Parathyroid adenoma (tissue), 2 donors: ENCODE measurements around the gene VANGL2.

ENCODE experiments used
- H2AFZ ChIP-seq: fragments of 300-600 bp; sonication (generic); one replicate; pipeline ENCODE4 v1.7.0; 2017; ENCODE audit warnings: antibody characterized with exemption, mild to moderate bottlenecking
- H3K27ac ChIP-seq: fragments of 300-600 bp; sonication (generic); one replicate; pipeline ENCODE4 v1.7.0; 2017
- H3K27me3 ChIP-seq: fragments of 300-600 bp; sonication (generic); one replicate; pipeline ENCODE4 v1.7.0; 2017; ENCODE audit warnings: low read length; ENCODE audit not compliant: control insufficient read depth, insufficient read depth
- H3K36me3 ChIP-seq: fragments of 300-600 bp; sonication (generic); one replicate; pipeline ENCODE4 v1.7.0; 2017; ENCODE audit warnings: low read length; ENCODE audit not compliant: control insufficient read depth, insufficient read depth
- H3K4me1 ChIP-seq: fragments of 300-600 bp; sonication (generic); one replicate; pipeline ENCODE4 v1.7.0; 2017; ENCODE audit warnings: control low read depth
- H3K4me2 ChIP-seq: fragments of 300-600 bp; sonication (generic); one replicate; pipeline ENCODE4 v1.7.0; 2017; ENCODE audit warnings: low read length
- H3K4me3 ChIP-seq: fragments of 300-600 bp; sonication (generic); one replicate; pipeline ENCODE4 v1.7.0; 2017; ENCODE audit warnings: low read depth, low read length
- H3K79me2 ChIP-seq: fragments of 300-600 bp; sonication (generic); one replicate; pipeline ENCODE4 v1.7.0; 2017; ENCODE audit warnings: control low read depth
- H3K9ac ChIP-seq: fragments of 300-600 bp; sonication (generic); one replicate; pipeline ENCODE4 v1.7.0; 2017; ENCODE audit warnings: mild to moderate bottlenecking
- H3K9me3 ChIP-seq: fragments of 300-600 bp; sonication (generic); one replicate; pipeline ENCODE4 v1.7.0; 2017; ENCODE audit warnings: low read length; ENCODE audit not compliant: control insufficient read depth
- CTCF ChIP-seq: fragments of 300-600 bp; sonication (generic); IDR thresholded peaks from one replicate; pipeline ENCODE4 v1.7.0; 2017; ENCODE audit warnings: antibody characterized with exemption, mild to moderate bottlenecking
- donor health status: primary hyperparathyroidism.

Gene VANGL2

GRCh38 chr1:160367934-160368923, 32.1 kb upstream of the VANGL2 start:
- H3K79me2 ChIP-seq, result no peaks in the 10 kb centered on the region
- H3K9ac ChIP-seq, result no peak overlapping the region

GRCh38 chr1:160369087-160369486, 31.3 kb upstream of the VANGL2 start:
- Histone ChIP-seq H3K4me1 (no peaks in the 10 kb centered on the region), H3K9me3 (no peaks in the 10 kb centered on the region), H3K27me3 (no peaks in the 10 kb centered on the region), H3K4me2 (no peak overlapping the region), H3K36me3 (no peaks in the 10 kb centered on the region), H2AFZ (no peak overlapping the region), H3K27ac (no peak overlapping the region), H3K9ac (no peak overlapping the region), H3K4me3 (no peak overlapping the region), H3K79me2 (no peaks in the 10 kb centered on the region)
- no peak for TF ChIP-seq CTCF

More at GRCh38 chr1:160367934-160368923, 32.1 kb upstream of the VANGL2 start:
- H3K4me3 ChIP-seq, result no peak overlapping the region
- H3K27me3 ChIP-seq, result no peaks in the 10 kb centered on the region
- no peaks in the 10 kb centered on the region for H3K9me3 ChIP-seq
- H3K4me2 ChIP-seq, result no peak overlapping the region
- no peaks in the 10 kb centered on the region for H3K4me1 ChIP-seq
- no peak overlapping the region for H3K27ac ChIP-seq
- H3K36me3 ChIP-seq, result no peaks in the 10 kb centered on the region
- H2AFZ ChIP-seq, result no peak overlapping the region
- TF ChIP-seq CTCF, result no peak

GRCh38 chr1:160370561-160371345, 29.6 kb upstream of the VANGL2 start:
- Histone ChIP-seq H3K9me3 (no peaks in the 10 kb centered on the region), H3K9ac (no peak overlapping the region), H3K79me2 (no peaks in the 10 kb centered on the region), H3K27ac (no peak overlapping the region), H3K27me3 (no peaks in the 10 kb centered on the region), H2AFZ (no peak overlapping the region), H3K4me2 (no peak overlapping the region), H3K4me3 (no peak overlapping the region), H3K4me1 (no peaks in the 10 kb centered on the region), H3K36me3 (no peaks in the 10 kb centered on the region)
- TF ChIP-seq CTCF, result no peak

- Histone ChIP-seq H3K9ac (no peak overlapping the region), H2AFZ (no peak overlapping the region), H3K4me1 (no peaks in the 10 kb centered on the region), H3K9me3 (no peaks in the 10 kb centered on the region), H3K4me2 (no peak overlapping the region), H3K27me3 (no peaks in the 10 kb centered on the region), H3K79me2 (no peaks in the 10 kb centered on the region), H3K27ac (no peak overlapping the region), H3K4me3 (no peak overlapping the region), H3K36me3 (no peaks in the 10 kb centered on the region)
- TF ChIP-seq CTCF, result no peak
Observed at GRCh38 chr1:160371346-160371631, 29.1 kb upstream of the VANGL2 start.
